ENCODE measurements around the gene ARIH2.

DNA sequence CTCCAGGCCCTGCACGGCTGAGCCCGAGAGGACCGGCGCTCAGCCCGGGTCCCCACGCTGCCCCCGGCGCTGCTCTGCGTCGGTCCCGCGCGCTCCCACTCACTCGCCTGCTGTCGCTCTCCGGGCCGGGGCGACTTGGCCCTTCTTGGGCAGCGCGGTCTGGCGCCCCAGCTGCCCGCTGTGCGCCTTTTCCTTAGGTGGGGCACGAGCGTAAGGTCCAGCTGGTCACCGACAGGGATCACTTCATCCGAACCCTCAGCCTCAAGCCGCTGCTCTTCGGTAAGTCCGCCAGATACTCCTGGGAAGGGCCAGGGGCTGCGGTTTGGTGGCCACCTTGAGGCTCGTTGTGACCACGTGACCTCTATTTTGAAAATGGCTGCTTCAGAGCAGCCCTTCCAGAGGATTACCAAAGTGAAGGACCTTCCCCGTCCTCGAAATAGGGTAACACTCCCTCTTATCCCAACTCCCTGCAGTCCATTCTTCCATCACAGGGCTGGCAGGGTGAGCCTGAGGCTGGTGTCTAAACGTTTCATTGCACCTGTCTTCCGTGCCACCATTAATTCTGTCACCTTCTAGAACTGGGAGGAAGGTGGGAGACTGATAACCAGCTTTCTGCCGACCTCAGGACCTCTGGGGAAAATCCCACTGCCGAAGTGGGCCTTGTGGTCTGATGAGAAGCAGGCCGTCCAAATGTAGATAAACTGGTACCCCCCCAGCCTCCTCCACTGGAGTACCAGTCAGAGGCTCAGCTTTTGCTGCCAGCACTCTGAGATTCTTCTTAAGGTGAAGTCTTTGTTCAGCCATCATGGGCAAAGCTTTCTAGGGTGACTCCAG, 72.2 kb downstream of the ARIH2 start:
- TF ChIP-seq, protein P1, sequence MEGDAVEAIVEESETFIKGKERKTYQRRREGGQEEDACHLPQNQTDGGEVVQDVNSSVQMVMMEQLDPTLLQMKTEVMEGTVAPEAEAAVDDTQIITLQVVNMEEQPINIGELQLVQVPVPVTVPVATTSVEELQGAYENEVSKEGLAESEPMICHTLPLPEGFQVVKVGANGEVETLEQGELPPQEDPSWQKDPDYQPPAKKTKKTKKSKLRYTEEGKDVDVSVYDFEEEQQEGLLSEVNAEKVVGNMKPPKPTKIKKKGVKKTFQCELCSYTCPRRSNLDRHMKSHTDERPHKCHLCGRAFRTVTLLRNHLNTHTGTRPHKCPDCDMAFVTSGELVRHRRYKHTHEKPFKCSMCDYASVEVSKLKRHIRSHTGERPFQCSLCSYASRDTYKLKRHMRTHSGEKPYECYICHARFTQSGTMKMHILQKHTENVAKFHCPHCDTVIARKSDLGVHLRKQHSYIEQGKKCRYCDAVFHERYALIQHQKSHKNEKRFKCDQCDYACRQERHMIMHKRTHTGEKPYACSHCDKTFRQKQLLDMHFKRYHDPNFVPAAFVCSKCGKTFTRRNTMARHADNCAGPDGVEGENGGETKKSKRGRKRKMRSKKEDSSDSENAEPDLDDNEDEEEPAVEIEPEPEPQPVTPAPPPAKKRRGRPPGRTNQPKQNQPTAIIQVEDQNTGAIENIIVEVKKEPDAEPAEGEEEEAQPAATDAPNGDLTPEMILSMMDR (IDR thresholded peaks at IDR 0.05 in 4 of 5, conservative IDR thresholded peaks at IDR 0.05 in 1 of 5) = no peak
- no peak for TF ChIP-seq POLR2A (IDR thresholded peaks at IDR 0.05)

Measured in gastrocnemius medialis (tissue), 4 donors.